Kidney tubule cell (primary cell): Measurements from ENCODE around the gene HDGFL2.
"Not testable (repeated sequence)": the region's sequence is repeated elsewhere in the genome, so short reads cannot be mapped to it uniquely, and the experiment has no call there.

Source experiments
- DNase-seq: peaks from one replicate; pipeline ENCODE4 v3.0.0-alpha.2; 2018; ENCODE audit warnings: low spot score

Gene HDGFL2

DNA sequence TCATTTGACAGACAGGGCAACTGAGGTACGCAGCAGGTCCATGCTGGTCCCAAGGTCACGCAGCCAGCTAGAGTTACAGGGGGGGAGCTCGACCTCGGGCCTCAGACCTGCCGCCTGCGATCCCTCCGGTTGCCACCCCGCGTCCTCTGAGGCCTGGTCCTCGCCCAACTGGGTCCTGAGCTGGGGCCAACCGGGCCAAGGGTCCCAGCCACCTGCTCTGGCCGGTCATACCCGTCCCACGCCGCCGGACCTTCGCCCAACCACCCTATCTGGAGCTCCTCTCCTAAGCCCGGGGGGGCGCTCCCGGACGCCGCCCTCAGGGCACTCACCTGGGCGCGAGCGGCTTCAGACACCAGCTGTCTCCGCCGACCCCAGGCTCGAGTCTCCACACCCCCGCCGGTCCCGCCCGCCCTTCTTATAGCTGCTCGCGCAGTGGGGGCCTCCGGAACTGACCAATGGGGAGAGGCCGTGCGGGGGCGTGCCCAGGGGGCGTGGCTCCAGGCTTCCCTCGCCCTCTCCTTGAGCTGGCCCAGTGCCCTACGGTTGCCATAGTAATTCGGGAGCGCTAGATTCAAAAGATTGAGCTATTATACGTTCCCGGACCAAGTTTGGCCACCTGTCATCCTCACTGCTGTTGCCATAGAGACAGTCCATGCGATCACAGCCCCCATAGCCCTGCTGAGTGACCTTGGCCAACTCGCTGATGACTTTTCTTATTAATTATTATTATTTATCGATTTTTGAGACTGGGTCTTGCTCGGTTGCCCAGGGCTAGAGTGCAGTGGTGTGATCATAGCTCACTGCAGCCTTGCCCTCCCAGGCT, 63.0 kb downstream of the HDGFL2 start, which contains the start of gene PLIN5:
TSS of gene PLIN5 (minus strand) at position 389 of the 823 bp plus-strand sequence. CDS start 1,150 bp downstream, outside the sequence.
- DNase-seq: peak; percentile 68

DNA sequence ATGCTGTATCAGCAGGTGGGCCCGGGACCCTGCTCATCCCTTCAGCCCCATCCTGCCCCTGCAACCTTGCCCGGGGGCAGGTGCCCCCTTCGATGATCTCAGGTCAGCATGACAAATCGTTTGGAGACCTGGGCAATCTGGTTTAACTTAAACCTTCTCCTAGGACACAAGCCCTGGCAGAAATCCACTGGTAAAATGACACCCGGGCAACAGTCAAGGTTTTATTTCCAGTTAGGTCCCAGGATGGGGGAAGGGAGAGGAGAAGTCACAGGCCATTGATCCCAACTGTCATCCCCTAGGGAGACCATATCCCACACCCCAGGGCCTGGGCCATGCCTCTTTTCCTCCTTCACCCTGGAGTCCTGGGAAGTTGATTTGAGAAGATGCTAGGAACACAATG, 64.7 kb downstream of the HDGFL2 start:
- no peak for DNase-seq

- DNase-seq: no peak
Observed at GRCh38 chr19:4537953-4538600, 66.0 kb downstream of the HDGFL2 start.

GRCh38 chr19:4538601-4538954, 66.5 kb downstream of the HDGFL2 start:
- DNase-seq: no peak

DNA sequence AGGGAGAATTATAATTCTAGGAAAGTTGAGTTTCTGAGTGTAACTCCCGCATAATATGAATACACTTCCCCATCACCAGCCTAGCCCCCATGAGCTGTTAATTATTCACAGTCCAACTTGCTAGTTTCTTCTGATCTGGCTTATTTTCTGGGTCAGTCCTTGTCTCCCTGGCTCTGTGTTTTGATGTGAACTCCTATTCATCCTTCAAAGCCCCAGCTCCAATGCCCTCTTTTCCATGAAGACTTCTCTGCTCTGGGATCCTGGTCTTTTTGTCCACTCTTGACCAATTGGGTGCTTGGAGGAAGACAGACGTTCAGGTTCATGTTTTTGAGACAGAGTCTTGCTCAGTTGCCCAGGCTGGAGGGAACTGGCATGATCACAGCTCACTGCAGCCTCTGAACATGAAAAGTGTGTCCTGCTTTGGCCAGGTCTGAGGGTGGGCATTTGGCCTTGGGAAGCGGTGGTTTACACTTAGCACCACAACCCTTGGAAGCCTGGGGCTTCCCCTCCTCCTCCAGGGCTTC, 67.1 kb downstream of the HDGFL2 start:
- DNase-seq: no peak

DNA sequence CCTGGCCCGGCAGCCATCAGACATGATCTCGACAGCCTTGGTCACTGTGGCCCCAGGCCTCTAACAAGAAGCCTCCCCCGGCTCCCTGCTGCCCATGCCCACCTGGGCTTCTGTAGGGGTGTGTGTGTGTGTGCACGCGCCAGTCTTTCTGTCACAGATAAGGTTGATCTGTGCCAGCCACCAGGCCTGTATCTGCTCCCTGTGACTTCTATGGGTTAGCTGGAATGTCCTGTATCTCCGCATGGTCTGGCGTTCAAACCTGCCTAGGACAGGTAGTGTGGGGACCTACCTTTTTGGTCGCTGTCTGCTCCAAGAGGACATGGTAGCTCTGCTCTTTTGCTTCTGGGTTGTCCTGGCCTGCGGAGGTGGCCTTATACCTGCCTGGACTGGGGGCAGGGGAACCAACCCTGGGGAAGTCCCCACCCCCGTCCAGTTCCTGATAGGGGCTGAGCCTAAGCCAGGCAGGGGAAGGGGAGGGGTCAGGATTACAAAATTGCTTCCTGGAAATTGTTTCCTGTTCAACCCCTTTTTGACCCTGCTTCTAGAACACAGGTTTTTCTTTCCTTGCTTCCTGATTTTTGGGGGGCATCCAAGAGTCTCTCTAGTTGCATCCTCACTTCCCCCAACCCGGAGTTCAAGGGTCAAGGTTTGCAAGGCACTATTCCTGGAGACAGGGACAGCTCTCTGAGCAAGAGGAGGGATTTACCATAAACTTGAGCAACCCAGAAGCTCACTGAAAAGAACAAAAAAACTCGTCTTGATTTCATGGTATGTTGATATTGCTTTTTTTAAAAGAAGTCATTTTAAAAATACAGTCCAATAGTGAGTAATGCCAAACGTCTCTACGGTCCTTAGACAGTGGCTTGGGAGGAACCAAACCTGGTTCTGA, 67.8 kb downstream of the HDGFL2 start, which contains the start of gene LRG1:
TSS of gene LRG1 (minus strand) at position 344 of the 889 bp plus-strand sequence. CDS start at position 321, 23 bp downstream.
- peak; percentile 56 for DNase-seq

DNA sequence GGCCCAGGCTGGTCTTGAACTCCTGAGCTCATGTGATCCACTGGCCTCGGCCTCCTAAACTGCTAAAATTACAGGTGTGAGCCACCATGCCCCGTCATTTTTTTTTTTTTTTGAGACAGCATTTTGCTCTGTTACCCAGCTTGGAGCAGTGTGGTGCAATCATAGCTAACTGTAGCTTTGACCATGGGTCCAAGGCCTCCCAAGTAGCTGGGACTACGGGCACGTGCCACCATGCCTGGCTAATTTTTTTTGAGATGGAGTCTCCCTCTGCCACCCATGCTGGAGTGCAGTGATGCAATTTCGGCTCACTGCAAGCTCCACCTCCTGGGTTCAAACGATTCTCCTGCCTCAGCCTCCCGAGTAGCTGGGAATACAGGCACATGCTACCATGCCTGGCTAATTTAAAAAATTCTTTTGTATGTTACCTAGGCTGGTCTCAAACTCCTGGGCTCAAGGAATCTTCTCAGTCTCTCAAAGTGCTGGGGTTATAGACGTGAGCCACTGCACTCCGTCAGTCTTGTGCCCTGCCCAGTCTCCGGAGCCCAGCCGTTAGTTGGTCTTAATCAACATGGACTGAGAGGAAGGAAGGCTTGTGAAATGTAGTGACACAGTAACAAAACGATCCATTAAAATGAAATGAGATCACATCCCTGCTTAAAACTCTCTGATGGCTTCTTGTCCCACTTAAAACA, 69.2 kb downstream of the HDGFL2 start:
- no peak for DNase-seq

- not testable (repeated sequence) for DNase-seq
Observed at GRCh38 chr19:4541806-4542145, 69.7 kb downstream of the HDGFL2 start.

- no peak for DNase-seq
Observed at GRCh38 chr19:4542896-4543841, 71.1 kb downstream of the HDGFL2 start.

DNA sequence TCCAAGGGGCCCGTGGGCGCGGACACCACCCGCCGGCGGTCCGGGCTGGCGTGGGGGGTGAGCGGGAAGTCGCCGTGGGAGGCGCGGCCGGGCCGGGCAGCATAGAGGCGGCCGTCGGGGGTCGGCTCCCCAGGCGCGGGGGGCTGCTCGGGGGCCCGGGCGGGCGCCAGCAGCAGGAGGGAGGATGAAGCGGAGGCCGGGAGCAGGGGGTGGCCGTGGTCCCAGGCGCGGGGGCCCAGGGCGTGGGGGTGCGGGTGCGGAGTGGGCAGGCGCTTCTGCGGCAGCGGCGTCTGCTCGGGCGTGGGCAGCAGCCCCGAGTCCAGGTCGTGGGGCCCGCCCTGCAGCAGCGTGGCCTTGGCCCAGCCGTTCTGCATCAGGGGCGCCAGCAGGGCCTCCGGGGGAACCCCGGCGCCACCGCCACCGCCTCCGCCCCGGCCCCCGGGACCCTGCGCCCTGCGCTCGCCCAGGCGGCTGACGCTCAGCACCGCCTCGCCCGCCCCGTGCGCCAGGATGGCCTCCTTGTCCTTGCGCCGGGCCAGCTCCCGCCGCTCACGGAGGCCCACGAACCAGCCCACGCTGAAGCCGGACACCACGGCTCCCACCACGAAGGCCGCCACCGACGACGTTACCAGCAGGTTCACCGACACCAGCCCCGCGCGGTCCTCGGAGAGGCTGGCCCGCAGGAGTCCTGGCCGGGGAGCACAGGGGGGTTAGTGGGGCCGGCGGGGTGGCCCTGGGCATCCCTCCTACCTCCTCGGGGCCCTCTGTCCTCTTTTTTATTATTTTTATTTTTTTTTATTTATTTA, 71.9 kb downstream of the HDGFL2 start:
- no peak for DNase-seq

DNA sequence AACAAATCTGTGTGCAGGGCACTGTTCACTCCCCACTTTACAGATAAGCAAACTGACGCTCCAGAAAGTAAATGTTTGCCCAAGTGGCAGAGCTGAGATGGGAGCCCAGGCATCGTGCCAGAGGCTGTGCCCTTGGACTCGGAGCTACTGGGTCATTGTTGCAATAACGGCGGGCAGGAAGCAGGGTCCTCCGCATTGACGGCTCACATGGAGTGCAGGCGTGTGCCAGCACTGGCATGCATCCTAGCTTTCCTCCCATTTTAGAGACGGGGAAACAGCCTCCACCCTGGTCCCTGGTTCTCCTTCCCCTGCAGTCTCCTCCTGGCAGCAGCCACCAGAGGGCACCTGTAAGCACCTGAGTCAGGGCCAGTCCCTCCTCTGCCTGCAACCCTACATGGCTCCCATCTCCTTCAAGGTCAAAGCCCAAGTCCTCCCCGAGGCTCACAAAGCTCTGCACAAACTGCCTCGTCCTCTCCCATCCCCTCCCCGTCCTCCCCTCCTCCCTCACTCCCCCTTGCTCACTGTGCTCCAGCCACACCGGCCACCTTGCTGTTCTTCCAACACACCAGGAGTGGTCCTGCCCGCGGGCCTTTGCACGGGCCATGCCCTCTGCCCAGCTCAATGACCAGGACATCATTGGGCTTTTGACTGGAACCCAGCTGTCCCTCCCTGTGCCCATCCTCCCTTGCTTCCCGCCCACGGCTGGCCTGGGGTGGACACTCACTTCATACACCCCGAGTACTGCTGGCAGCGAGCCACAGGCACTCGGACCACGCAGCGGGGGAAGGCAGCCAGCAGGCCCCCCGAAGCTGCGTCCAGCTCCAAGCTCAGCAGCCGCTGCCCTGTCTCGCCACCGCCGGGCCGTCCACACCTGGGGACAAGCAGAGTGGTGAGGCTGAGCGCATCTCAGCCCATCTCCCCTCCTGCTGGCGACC, 75.5 kb downstream of the HDGFL2 start:
- peak; percentile 40 for DNase-seq

DNA sequence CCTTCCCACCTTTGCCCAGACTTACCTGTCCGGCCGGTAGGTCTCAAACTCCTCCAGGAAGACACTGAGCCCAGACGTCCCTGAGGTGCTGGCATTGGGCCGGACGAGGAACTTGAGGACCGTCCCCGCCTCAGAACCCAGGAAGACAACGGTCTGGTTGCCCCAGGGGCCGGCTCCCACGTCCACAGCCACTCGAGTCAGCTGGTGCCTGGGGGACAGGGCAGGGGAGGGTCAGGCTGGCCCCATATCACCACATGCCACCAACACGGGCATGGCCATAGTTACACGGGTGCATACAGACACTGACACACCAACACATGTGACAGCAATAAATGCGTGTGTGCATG, 76.1 kb downstream of the HDGFL2 start:
- DNase-seq: no peak

- no peak for DNase-seq
Observed at GRCh38 chr19:4550018-4550417, 77.9 kb downstream of the HDGFL2 start.

GRCh38 chr19:4550479-4551050, 78.5 kb downstream of the HDGFL2 start:
- DNase-seq: no peak
